SK-N-SH treated with all-trans-retinoic acid at 6 μM for 48 hours (cell line): Measurements from ENCODE around the gene MYL12B.

Experiments
- ATAC-seq: fragments of 200-7000 bp; cut with Tn5 transposase; 3 replicates; pipeline ENCODE4 v1.9.1; 2020; ENCODE audit warnings: mild to moderate bottlenecking, moderate library complexity
- ARNTL ChIP-seq: fragments of 450-650 bp; formaldehyde crosslinking; IDR thresholded peaks from 2 replicates; pipeline ENCODE4 v1.5.0; 2020; ENCODE audit warnings: low read depth, mild to moderate bottlenecking, moderate library complexity, borderline replicate concordance
- BACH2 ChIP-seq: fragments of 250-450 bp; sonication (Bioruptor Pico); IDR thresholded peaks from 2 replicates; pipeline ENCODE4 v1.9.0; 2021; ENCODE audit warnings: mild to moderate bottlenecking, borderline replicate concordance
- CREB5 ChIP-seq: fragments of 250-450 bp; sonication (Bioruptor Pico); IDR thresholded peaks from 2 replicates; pipeline ENCODE4 v1.5.1; 2020; ENCODE audit warnings: low read depth, mild to moderate bottlenecking, moderate library complexity
- CSRNP3 ChIP-seq: fragments of 250-450 bp; sonication (Bioruptor Pico); IDR thresholded peaks from 2 replicates; pipeline ENCODE4 v1.5.1; 2021; ENCODE audit warnings: mild to moderate bottlenecking, moderate library complexity
- ESRRG ChIP-seq: fragments of 250-450 bp; sonication (Bioruptor Pico); IDR thresholded peaks from 2 replicates; pipeline ENCODE4 v1.6.1; 2021; ENCODE audit warnings: mild to moderate bottlenecking
- GLIS3 ChIP-seq: fragments of 250-450 bp; sonication (Bioruptor Pico); IDR thresholded peaks from 2 replicates; pipeline ENCODE4 v1.5.0; 2020; ENCODE audit warnings: mild to moderate bottlenecking, moderate library complexity
- ISL1 ChIP-seq: fragments of 250-450 bp; sonication (Bioruptor Pico); IDR thresholded peaks from 2 replicates; pipeline ENCODE4 v2.1.2; 2022; ENCODE audit warnings: mild to moderate bottlenecking, moderate library complexity
- PATZ1 ChIP-seq: fragments of 250-450 bp; sonication (Bioruptor Pico); IDR thresholded peaks from 2 replicates; pipeline ENCODE4 v1.8.0; 2020; ENCODE audit warnings: mild to moderate bottlenecking, moderate library complexity, borderline replicate concordance
- PPARA ChIP-seq: fragments of 250-450 bp; sonication (Bioruptor Pico); IDR thresholded peaks from 2 replicates; pipeline ENCODE4 v1.5.0; 2020; ENCODE audit warnings: mild to moderate bottlenecking, borderline replicate concordance
- RARB ChIP-seq: fragments of 250-450 bp; sonication (Bioruptor Pico); IDR thresholded peaks from 2 replicates; pipeline ENCODE4 v1.8.0; 2021; ENCODE audit warnings: mild to moderate bottlenecking, moderate library complexity
- SNAI2 ChIP-seq: fragments of 250-450 bp; sonication (Bioruptor Pico); IDR thresholded peaks from 2 replicates; pipeline ENCODE4 v1.5.0; 2020; ENCODE audit warnings: mild to moderate bottlenecking, moderate library complexity
- TCF4 ChIP-seq: fragments of 250-450 bp; sonication (Bioruptor Pico); IDR thresholded peaks from 2 replicates; pipeline ENCODE4 v1.8.0; 2021; ENCODE audit warnings: mild to moderate bottlenecking, moderate library complexity, borderline replicate concordance
- TOX ChIP-seq: fragments of 250-450 bp; sonication (Bioruptor Pico); IDR thresholded peaks from 2 replicates; pipeline ENCODE4 v1.8.0; 2021; ENCODE audit warnings: mild to moderate bottlenecking, moderate library complexity, borderline replicate concordance
- TSHZ2 ChIP-seq: fragments of 250-450 bp; sonication (Bioruptor Pico); IDR thresholded peaks from 2 replicates; pipeline ENCODE4 v1.5.0; 2020; ENCODE audit warnings: mild to moderate bottlenecking, moderate library complexity
- ZFP3 ChIP-seq: fragments of 250-450 bp; sonication (Bioruptor Pico); IDR thresholded peaks from 2 replicates; pipeline ENCODE4 v1.5.0; 2020; ENCODE audit warnings: mild to moderate bottlenecking, moderate library complexity
- ZNF565 ChIP-seq: fragments of 450-650 bp; formaldehyde crosslinking; conservative IDR thresholded peaks from 2 replicates; pipeline ENCODE4 v1.5.0; 2020; ENCODE audit warnings: low read depth, mild to moderate bottlenecking, moderate library complexity
- ZNF70 ChIP-seq: fragments of 450-650 bp; formaldehyde crosslinking; IDR thresholded peaks from 2 replicates; pipeline ENCODE4 v1.5.0; 2020; ENCODE audit warnings: mild to moderate bottlenecking, moderate library complexity
- ZNF8 ChIP-seq: fragments of 450-650 bp; formaldehyde crosslinking; IDR thresholded peaks from 2 replicates; pipeline ENCODE4 v1.5.0; 2020; ENCODE audit warnings: mild to moderate bottlenecking, moderate library complexity

MYL12B gene

GRCh38 chr18:3236470-3236869 is 25.5 kb upstream of the MYL12B start:
- TF ChIP-seq TSHZ2 (CRISPR knock-in tag) = no peak
- no peak for TF ChIP-seq ZFP3
- no peak for TF ChIP-seq PPARA
- no peak for TF ChIP-seq TOX (CRISPR knock-in tag)
- TF ChIP-seq ZNF565 (CRISPR knock-in tag) = no peak
- ATAC-seq = no peak

- peak; percentile 52; the same call in 2 of the 3 replicates for ATAC-seq
- TF ChIP-seq ZNF8 (CRISPR knock-in tag) = no peak
- no peak for TF ChIP-seq PPARA
- TF ChIP-seq TSHZ2 (CRISPR knock-in tag) = no peak
- no peak for TF ChIP-seq BACH2 (CRISPR knock-in tag)
- TF ChIP-seq ZNF70 (CRISPR knock-in tag) = no peak
These were observed 23.2 kb upstream of the MYL12B start for GRCh38 chr18:3238742-3239141.

GRCh38 chr18:3245185-3245564 is 16.8 kb upstream of the MYL12B start:
- no peak for ATAC-seq
- TF ChIP-seq ZNF70 (CRISPR knock-in tag) (no peak), ESRRG (CRISPR knock-in tag) (no peak), SNAI2 (no peak), RARB (CRISPR knock-in tag) (no peak), CREB5 (CRISPR knock-in tag) (no peak), TOX (CRISPR knock-in tag) (no peak), TCF4 (no peak), ARNTL (no peak), ISL1 (CRISPR knock-in tag) (no peak), PATZ1 (CRISPR knock-in tag) (no peak), GLIS3 (CRISPR knock-in tag) (no peak), CSRNP3 (CRISPR knock-in tag) (no peak), ZNF565 (CRISPR knock-in tag) (no peak), TSHZ2 (CRISPR knock-in tag) (no peak), ZFP3 (no peak)
